Measurements from ENCODE around the gene FAT2. TPM values are rescaled to one million over a fixed set of nuclear protein-coding genes. Genes with fewer than 3 reads are reported as not detected.

Gene FAT2
- total and polyA plus RNA-seq, 10 of the 15 experiments (the other 5 are each of a cell fraction or from before 2014, with no cell fraction given), result 0.01 to 0.06 (median 0.03) TPM; not detected in 3

GRCh38 chr5:151565971-151566370 lies 25.2 kb downstream of the FAT2 start (continued):
- no peak for TF ChIP-seq REST (IDR thresholded peaks at IDR 0.05; ENCODE audit: low read depth, low read length)

GRCh38 chr5:151562019-151562707 lies 29.0 kb downstream of the FAT2 start:
- SMC1A ChIA-PET (ENCODE audit: uncharacterized antibody, unreplicated experiment), result interaction anchor here (1.7 kb wide), 1 partner anchor 90 kb away, joined by 5 read pairs; no protein-coding TSS in a partner anchor
- no peak for TF ChIP-seq RUNX3 (IDR thresholded peaks at IDR 0.05; ENCODE audit: low read length)
- TF ChIP-seq MTA3 (IDR thresholded peaks at IDR 0.05; ENCODE audit: borderline replicate concordance, low read length), result no peak
- TF ChIP-seq ZBTB40 (IDR thresholded peaks at IDR 0.05; ENCODE audit: borderline replicate concordance), result no peak
- no peak for TF ChIP-seq TARDBP (IDR thresholded peaks at IDR 0.05; ENCODE audit: borderline replicate concordance)
- no peak for TF ChIP-seq NFXL1 (IDR thresholded peaks at IDR 0.05; ENCODE audit: borderline replicate concordance)
- TF ChIP-seq ZBTB11 (CRISPR knock-in tag; IDR thresholded peaks at IDR 0.05), result no peak
- no peak for TF ChIP-seq MAX (IDR thresholded peaks at IDR 0.05; ENCODE audit: low read depth, low read length)
- TF ChIP-seq SMC3 (IDR thresholded peaks at IDR 0.05; ENCODE audit: borderline replicate concordance, low read length), result no peak
- no peak for TF ChIP-seq CHD2 (IDR thresholded peaks at IDR 0.05; ENCODE audit: borderline replicate concordance, low read depth, low read length)

More at GRCh38 chr5:151562019-151562707, 29.0 kb downstream of the FAT2 start:
- no peak for DNase-seq (ENCODE audit: low read depth, low spot score)
- Histone ChIP-seq H3K27ac (ENCODE audit: control insufficient read depth, insufficient read depth) (no peak overlapping the region), H3K9me3 (replicated peaks; ENCODE audit: control insufficient read depth, insufficient read depth, low read length) (no peaks in the 10 kb centered on the region), H3K36me3 (ENCODE audit: control insufficient read depth in 2 of 2, insufficient read depth in 2 of 2, low read length in 1 of 2) (no peaks in the 10 kb centered on the region), H4K20me1 (ENCODE audit: control insufficient read depth, insufficient read depth) (no peaks in the 10 kb centered on the region), H3K79me2 (ENCODE audit: control insufficient read depth, insufficient read depth, low read length) (no peaks in the 10 kb centered on the region), H2AFZ (ENCODE audit: control insufficient read depth, low read depth, low read length) (no peak overlapping the region), H3K4me1 (ENCODE audit: control insufficient read depth, insufficient read depth, low read length) (no peaks in the 10 kb centered on the region), H3K9ac (ENCODE audit: control insufficient read depth, insufficient read depth, low read length) (no peak overlapping the region), H3K27me3 (replicated peaks in 1 of 2; ENCODE audit: control insufficient read depth in 2 of 2, insufficient read depth in 2 of 2, low read length in 1 of 2) (no peaks in the 10 kb centered on the region; a peak in 2 of 4 replicates), H3K4me2 (ENCODE audit: control insufficient read depth, insufficient read depth) (no peak overlapping the region), H3K4me3 (no peak overlapping the region)
- no TSS peak for BruUV-seq (replicated peaks)
- 63% methylated on average over 8 of the region's 8 CpGs for WGBS (ENCODE audit: insufficient coverage, insufficient replicate concordance, low lambda C conversion rate, missing lambda C conversion rate)
- in situ Hi-C loops (cut with MboI) (no loop called here), intact Hi-C loops (cut with micrococcal nuclease; ENCODE audit: unreplicated experiment) (no loop called here)
- ATAC-seq, result no peak
- ChIA-PET RAD21 (ENCODE audit: unreplicated experiment) (no interaction called here), CTCF (interaction anchor here (1.1 to 1.3 kb wide), 2 partner anchors 90 to 96 kb away, joined by 4 read pairs; no protein-coding TSS in a partner anchor), POLR2A (interaction anchor here (1.1 kb wide), 1 partner anchor 9 kb away, joined by 3 read pairs; no protein-coding TSS in a partner anchor)
- no peak for FAIRE-seq
